ENCODE measurements around the gene CASP6.
A peak's percentile ranks its signal among the peaks of the same experiment; 100 is the strongest.

The CASP6 gene

DNA sequence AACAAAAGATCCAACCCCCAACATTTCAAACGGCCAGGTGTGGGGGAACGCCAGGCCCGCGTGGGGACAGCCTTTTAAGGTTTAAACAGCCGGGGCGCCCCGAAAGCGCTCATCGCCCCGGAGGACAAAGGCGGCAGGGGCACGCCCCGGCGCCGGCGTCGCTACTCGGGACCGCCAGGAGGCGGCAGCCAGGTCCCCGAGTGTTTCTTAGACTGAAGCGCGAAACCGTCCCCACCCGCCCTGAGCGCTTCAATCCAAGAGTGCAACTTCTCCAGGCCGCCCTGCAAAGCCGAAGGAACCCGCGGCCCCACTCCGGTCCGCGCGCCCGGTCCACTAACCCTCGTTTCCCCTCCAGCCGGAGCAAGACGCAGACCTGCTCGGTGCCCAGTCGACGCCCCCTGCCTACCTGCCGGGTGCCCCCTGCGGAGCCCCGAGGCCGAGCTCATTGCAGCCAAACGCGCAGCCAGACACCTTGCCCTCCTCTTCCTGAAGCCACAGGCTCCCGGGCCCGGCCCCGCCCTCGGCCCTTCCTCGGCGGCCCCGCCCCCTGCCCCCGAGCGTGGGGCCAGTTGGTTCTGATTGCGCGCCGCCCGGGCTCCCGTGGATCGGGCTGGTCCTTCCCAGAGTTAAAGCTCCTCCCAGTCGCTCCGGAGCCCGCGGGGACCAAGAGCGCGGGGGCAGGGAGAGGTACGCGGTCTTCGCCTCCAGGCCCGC lies at the start of gene CASP6:
Gene CASP6 (minus strand): TSS at position 496 of the 714 bp plus-strand sequence. CDS start 50 bp downstream, at position 446.
- peak; percentile 79 for DNase-seq
- in situ Hi-C loops (cut with HindIII; ENCODE audit: low pct_ligation_motif_present, low pct_unique_long_range_greater_than_20kb, low sequenced_read_pairs) = no loop called here

DNA sequence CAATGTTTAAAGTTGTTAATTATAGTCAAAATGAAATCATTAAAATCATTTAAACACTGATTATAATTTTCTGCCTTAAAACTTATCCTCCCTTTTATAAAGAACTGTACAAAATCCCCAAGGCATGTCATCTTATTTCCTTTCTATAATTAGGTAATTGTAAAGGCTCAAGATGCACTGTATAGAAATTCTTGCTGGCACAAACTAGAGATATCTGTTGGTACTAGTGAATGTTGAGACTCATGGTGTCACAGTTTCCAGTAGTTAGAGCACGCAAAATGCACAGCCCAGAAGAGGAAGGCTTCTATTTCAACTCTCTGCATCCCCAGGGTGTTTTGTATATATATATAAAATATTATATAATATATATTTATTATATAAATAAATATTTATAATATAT lies 49.3 kb upstream of the CASP6 start:
- DNase-seq = no peak

DNA sequence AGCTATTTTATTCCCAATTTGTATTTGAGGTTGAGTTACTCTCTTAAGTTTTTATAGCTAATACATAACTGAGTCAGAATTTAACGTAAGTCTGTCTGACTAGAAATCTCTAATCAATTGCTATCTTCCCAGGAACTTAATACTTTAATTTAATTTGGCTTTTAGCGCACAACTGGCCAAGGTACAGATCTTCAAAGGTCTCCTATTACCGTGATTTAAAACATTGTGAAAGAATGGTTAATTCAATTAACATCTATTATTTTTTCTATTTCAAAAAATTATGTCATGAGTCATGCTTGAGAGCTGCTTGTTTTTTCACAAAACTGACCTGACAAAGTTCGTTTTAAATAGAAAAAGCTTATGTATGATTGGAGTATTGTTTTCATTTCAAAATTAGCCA lies 48.6 kb upstream of the CASP6 start:
- DNase-seq = no peak
- in situ Hi-C loops (cut with HindIII; ENCODE audit: low pct_ligation_motif_present, low pct_unique_long_range_greater_than_20kb, low sequenced_read_pairs) = no loop called here

More for the DNA sequence above, 49.3 kb upstream of the CASP6 start:
- in situ Hi-C loops (cut with HindIII; ENCODE audit: low pct_ligation_motif_present, low pct_unique_long_range_greater_than_20kb, low sequenced_read_pairs) = no loop called here

DNA sequence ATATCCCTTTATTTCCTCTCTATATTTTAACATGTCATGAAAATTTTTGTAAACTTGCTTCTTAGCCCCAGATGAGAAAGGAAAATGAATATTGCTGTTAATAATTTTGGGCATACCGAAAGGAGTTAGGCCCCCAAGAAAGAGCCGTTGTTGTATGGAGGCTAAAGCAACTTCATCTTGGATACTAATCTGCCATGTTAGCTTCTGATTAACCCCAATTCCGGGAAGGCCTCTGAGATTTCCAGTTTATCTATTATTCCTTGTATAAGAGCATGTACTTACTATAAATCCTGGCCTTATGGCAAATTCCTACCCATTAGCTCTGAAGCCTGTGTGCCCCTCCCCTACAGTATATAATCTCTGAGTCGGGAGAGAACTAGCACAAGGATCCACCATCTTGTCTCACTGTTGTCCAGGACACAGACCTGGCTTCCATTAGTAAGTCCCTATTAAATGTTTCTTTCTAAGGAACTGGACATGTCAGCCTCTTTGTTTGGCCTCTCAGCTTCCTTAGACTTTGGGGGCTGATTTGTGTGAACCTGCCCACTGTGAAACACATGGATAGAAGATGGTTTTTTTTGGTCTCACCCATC lies 47.5 kb upstream of the CASP6 start:
- DNase-seq = no peak
- in situ Hi-C loops (cut with HindIII; ENCODE audit: low pct_ligation_motif_present, low pct_unique_long_range_greater_than_20kb, low sequenced_read_pairs) = no loop called here

DNA sequence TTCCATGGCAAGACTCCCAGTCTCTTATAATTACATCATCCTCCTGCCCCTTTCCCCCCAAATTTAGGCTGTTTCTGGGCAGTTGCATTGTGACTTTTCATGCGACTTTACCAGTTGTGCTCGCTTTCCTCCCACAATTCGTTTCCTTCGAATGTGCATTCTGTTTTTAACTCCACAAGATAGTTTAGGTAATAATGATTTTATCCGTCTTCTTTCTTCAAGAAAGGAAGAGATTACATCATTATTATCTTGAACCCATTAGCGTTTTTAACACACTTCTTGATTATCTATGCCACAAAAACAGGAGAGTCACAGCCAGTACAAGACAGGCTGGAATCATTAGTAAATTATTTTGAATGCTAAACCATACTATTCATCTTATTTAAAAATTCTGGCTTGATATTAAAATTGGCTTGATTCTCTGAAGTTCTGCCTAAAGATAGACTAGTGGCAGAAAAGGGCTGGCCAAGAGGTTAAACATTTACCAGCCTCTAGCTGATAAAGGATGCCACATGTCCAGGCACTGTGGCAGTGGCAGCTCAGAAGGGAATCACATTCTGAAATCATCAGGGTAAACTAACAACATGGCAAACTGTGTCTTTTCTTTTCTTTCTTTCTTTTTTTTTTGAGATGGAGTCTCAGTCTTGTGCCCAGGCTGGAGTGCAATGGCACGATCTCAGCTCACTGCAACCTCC lies 46.3 kb upstream of the CASP6 start:
- DNase-seq = no peak
- in situ Hi-C loops (cut with HindIII; ENCODE audit: low pct_ligation_motif_present, low pct_unique_long_range_greater_than_20kb, low sequenced_read_pairs) = no loop called here

DNA sequence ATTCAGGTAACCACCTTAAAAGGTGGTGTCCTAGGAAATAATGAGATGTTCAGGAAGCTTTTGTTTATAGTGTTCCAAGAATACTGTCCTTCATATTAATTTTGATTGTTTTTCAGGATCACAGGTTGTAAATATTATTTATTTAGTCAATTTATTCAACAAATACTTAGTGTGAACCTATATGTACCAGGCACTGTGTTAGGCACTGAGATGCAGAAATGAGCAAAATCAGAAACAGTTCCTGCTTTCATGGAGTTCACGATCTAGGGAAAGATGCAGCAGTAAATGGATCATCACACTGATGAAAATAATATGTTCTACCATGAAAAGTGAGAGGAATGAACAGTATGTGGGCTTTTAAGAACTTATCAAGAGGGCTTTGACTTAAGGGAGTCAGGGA lies 44.9 kb upstream of the CASP6 start:
- in situ Hi-C loops (cut with HindIII; ENCODE audit: low pct_ligation_motif_present, low pct_unique_long_range_greater_than_20kb, low sequenced_read_pairs) = no loop called here
- DNase-seq = no peak

DNA sequence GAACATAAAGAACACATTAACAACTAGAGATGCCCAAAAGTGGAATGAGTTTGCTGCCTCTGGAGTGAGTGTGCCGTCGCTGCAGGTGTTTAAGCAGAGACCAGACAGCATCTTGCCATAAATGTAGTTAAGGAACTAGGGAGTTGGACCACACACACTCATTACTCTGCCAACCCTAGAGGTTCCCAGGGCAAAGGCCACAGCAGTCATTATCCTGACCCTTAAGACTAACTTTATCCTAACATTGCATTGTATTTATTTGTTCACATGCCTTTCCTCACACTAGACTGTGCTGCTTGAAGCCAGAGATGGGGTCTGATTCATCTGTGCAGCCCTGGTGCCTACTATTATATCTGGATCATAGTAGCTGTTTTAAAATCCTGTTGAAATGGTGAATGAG lies 43.5 kb upstream of the CASP6 start:
- in situ Hi-C loops (cut with HindIII; ENCODE audit: low pct_ligation_motif_present, low pct_unique_long_range_greater_than_20kb, low sequenced_read_pairs) = no loop called here

DNA sequence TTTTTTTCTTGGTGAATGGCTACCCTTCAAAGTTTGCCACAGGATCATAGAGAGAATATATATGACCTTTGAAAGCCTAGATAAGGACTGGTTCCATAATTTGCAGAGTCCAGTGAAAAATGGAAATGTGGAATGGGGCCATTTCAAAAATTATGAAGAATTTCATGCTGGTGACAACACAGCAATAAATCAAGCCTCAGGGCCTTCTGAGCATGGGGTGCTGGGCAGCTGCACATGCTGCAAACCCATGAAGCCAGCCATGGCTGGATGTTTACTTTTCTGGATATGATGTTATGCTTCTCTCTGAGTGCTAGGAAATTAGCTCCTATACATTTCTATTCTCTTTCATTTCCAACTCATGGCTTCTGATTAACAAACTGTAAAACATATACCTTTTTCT lies 42.6 kb upstream of the CASP6 start:
- in situ Hi-C loops (cut with HindIII; ENCODE audit: low pct_ligation_motif_present, low pct_unique_long_range_greater_than_20kb, low sequenced_read_pairs) = no loop called here

More for the DNA sequence above, 43.5 kb upstream of the CASP6 start:
- no peak for DNase-seq

DNA sequence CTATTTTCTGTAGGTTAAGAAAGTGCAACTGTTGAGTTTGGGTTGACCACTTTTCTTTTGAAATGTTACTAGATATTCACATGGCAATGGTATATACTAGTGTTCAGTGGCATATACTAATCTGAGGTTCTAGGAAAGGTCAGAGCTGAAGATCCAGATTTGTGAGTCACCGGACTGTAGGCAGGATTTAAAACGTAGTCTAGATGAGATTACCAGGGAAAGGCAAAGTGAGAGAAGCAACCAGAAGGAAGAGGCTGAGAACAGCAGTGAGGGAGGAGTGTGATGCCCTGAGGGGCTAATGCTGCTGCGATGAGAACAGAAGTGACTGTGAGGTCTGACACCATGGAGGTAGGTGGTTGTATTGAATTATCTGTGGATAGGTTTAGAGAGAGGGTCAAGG lies 36.3 kb upstream of the CASP6 start:
- in situ Hi-C loops (cut with HindIII; ENCODE audit: low pct_ligation_motif_present, low pct_unique_long_range_greater_than_20kb, low sequenced_read_pairs) = no loop called here
- DNase-seq = no peak

More for the DNA sequence above, 42.6 kb upstream of the CASP6 start:
- no peak for DNase-seq

DNA sequence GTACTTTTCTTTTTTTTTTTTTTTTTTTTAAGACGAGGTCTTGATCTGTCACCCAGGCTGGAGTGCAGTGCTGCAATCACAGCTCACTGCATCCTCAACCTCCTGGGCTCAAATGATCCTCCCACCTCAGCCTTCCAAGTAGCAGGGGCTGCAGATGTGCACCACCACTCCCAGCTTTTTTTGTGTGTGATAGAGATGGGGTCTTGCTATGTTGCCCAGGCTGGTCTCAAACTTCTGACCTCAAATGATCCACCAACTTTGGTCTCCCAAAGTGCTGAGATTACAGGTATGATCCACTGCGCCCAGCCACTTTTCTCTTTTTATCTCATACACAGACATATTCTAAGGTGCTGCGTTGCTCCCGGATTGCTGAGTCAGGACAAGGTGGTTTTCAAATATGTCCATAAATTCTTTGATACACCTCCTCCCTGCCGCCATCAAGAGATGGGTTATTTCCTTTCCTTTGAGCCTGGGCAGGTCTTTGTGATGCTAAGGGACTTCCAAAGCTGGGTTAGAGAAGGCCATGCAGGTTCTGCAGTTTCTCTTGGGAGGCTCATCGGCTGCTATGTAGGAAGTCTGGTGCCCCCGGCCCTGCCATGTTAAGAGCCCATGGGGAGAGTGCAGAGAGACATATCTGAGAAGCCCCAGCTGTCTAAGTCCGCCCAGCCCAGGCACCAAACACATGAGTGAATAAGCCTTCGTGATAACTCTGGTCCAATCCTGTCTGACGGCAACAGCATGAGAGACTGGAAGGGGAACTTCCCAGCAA lies 35.0 kb upstream of the CASP6 start:
- in situ Hi-C loops (cut with HindIII; ENCODE audit: low pct_ligation_motif_present, low pct_unique_long_range_greater_than_20kb, low sequenced_read_pairs) = no loop called here

DNA sequence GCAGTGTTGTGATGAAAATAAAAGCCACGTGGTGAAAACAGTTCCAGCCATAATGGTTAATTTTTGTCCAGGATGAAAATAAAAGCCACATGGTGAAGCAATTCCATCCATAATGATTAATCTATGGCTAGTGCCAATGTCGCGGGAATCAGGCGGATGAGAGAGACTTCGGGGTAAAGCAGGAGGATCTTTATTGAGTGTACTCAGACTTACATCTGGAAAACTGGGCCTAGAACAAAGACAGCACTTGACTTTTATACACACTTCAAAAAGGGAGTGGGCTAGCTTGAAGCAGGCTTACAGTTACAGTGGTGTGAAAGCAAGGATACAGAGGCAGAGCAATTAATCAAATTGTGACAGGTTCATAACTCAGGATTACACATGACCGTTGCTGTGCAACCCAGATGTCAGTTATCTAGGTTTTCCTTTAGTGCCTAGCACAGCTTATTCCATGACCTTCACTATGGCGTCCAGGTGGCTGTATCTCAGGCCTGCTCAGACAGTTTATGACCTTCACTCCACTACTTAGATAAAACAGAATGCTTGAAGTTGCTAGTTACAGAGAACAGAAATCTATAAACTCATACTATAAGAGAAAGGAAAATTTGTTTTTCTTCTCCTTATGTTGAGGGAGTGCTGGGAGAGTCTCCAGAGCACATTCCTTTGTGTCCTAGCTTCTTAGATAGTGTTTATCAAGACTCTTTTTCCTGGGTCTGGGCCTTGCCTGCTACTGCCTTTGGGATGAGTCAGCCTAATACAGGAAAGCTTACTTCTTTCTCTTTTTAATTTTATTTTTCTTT lies 32.5 kb upstream of the CASP6 start:
- DNase-seq = no peak
- in situ Hi-C loops (cut with HindIII; ENCODE audit: low pct_ligation_motif_present, low pct_unique_long_range_greater_than_20kb, low sequenced_read_pairs) = no loop called here

More for the DNA sequence above, 35.0 kb upstream of the CASP6 start:
- no peak for DNase-seq

DNA sequence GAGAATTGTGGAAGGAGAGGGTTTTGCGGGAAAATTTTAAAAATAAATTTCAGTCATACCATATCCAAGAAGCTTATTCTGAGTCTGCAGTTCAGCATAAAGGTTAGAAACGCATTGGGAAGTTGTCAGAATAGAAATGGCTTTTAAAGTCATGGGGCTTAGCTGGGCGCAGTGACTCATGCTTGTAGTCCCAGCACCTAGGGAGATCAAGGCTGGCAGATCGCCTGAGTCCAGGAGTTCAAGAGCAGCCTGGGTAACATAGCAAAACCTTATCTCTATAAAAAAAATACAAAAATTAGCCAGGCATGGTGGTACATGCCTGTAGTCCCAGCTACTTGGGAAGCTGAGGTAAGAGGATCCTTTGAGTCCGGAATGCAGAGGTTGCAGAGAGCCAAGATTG lies 30.5 kb upstream of the CASP6 start:
- in situ Hi-C loops (cut with HindIII; ENCODE audit: low pct_ligation_motif_present, low pct_unique_long_range_greater_than_20kb, low sequenced_read_pairs) = no loop called here
- DNase-seq = no peak

DNA sequence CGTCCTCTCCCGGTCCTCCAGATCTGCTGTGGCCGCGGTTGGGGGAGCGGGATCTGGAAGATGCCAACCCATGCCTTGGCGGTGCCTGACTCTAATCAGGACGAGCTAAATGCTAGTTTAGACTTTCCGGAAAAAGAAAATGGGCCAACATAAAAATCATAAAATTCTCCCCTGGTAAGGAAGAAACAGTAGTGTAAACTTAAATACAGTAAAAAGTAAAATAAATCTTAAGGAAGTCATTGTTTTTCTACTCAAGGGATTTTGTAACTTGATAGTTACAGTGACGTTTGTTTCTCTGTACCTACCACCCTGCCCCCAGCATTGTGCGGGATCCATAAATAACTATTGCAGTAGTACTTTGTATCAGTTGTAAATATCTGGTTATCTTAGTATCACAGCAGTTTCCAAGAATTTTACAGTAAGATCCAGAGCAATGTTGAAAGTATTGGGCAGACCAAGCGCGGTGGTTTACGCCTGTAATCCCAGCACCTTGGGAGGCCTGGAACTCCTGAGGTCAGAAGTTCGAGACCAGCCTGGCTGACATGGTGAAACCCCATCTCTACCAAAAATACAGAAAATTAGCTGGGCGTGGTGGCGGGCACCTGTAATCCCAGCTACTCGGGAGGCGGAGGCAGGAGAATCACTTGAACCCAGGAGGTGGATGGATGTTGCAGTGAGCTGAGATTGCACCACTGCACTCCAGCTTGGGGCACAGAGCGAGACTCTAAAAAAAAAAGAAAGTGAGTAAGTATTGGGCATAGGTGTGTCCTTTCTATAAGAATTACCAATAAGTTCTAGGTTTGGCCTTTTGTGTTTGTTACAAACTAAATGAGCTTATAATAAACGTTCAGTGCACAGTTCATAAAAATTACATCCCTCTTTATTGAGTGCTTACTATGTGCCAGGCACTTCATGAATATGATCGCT lies 27.6 kb upstream of the CASP6 start:
- in situ Hi-C loops (cut with HindIII; ENCODE audit: low pct_ligation_motif_present, low pct_unique_long_range_greater_than_20kb, low sequenced_read_pairs) = no loop called here
- no peak for DNase-seq

DNA sequence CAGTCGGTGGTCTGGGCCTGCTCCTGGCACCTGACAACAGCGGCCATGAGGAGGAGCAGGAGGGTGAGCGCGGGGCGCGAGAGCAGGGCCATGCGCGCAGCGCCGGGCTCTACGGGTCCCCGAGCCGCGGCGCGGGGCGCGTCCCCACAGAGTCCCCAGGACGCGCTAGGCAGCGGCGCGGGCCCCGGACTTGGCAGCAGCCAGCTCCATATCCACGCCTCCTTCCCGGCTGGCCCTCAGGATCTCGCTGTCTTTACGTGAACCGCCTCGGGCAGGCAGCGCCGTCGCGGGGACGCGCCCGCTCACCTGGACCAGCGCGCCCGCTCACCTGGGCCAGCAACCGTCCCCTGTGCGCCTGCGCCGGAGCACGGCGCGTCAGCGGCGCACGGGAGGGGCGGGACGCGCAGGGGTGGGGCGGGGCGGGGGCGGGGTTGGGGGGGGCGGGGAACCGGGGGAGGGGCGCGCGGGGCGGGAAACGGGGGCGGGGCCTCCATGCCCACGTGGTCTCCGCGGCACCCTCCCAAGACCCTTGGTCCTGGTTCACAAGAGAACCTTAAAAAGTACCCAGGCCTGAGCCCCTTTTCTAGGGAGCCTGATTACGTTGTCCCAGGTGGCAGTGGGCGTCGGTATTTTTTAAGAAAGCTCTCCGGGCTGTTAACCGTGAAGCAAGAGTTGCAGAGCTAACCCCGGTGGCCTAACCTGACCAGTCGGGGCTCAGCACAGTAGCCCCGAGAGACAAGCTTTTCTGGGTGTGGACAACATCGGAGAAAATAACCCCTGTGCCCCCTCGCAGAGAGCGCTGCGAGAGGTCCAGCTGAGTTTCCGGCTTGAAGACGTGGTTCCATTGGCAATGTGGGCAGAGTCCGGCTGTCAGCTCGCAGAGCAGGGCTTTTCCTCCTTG lies 26.7 kb upstream of the CASP6 start, which contains the start of gene PLA2G12A:
Gene PLA2G12A (minus strand): TSS at position 353 of the 901 bp plus-strand sequence. CDS start 261 bp downstream, at position 92.
- DNase-seq = peak; percentile 66
- in situ Hi-C loops (cut with HindIII; ENCODE audit: low pct_ligation_motif_present, low pct_unique_long_range_greater_than_20kb, low sequenced_read_pairs) = no loop called here

DNA sequence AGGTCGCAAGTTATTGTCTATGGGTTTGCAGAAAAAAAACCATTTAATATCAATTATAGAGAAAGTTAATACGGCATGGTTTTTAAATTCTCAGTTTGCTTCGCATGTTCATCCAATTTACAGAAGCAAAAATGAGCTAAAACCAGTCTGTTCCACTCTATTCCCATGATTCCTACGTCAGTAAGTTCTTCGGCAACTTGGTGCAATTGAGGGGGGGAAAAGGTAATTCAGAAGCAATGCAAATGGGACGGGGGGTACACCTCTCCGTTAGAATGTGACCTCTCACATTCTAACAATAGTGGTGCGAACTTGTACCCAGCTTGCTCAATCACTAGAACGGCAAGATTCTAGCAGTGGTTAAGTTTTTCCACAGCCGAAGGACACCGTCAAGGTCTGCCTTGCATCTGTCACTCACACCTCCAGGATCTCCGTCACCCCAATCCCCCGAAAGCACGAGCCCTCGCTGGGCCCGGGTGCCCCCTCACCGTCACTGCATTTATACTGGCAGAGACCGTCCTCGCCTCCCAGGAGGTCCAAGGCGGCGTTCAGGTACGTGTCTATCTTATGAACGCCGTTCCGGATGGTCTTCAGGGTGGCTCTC lies 26.0 kb upstream of the CASP6 start:
- peak; percentile 12 for DNase-seq
- in situ Hi-C loops (cut with HindIII; ENCODE audit: low pct_ligation_motif_present, low pct_unique_long_range_greater_than_20kb, low sequenced_read_pairs) = no loop called here

DNA sequence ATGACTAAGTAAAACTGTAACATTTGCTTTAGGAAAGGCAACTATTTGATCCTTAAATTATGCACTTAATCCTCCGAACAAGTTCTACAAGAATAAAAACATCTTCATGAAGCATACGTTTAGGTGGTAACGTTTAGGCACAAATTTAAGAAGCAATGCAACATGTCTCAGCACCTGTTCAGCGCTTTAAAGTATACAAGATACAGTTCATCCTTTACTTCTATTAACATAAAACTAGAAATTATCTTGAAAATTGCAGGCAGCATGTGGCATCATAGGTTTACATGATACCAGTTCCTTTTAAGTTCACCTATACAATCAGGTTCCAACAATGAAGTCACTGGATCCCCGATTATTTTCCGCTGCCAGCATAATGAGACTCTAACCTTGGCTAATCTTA lies 25.1 kb upstream of the CASP6 start:
- in situ Hi-C loops (cut with HindIII; ENCODE audit: low pct_ligation_motif_present, low pct_unique_long_range_greater_than_20kb, low sequenced_read_pairs) = no loop called here
- DNase-seq = no peak
